ENCODE data around the gene FKBP1B. TPM values are rescaled to one million over a fixed set of nuclear protein-coding genes. Genes with fewer than 3 reads are reported as not detected.
"Not testable (repeated sequence)": the region's sequence is repeated elsewhere in the genome, so short reads cannot be mapped to it uniquely, and the experiment has no call there.

Gene FKBP1B
- total RNA-seq, 1 experiment from 2014 or later, result 5.2 TPM

GRCh38 chr2:24022324-24022974 lies 27.1 kb upstream of the FKBP1B start:
- no peak for DNase-seq (ENCODE audit: low spot score)

- no peak for DNase-seq (ENCODE audit: low spot score)
These were observed 26.5 kb upstream of the FKBP1B start for GRCh38 chr2:24022975-24023575.

- no peak for DNase-seq (ENCODE audit: low spot score)
These were observed 25.5 kb upstream of the FKBP1B start for GRCh38 chr2:24024018-24024417.

GRCh38 chr2:24024996-24025663 lies 24.4 kb upstream of the FKBP1B start:
- no peak for DNase-seq (ENCODE audit: low spot score)

DNA sequence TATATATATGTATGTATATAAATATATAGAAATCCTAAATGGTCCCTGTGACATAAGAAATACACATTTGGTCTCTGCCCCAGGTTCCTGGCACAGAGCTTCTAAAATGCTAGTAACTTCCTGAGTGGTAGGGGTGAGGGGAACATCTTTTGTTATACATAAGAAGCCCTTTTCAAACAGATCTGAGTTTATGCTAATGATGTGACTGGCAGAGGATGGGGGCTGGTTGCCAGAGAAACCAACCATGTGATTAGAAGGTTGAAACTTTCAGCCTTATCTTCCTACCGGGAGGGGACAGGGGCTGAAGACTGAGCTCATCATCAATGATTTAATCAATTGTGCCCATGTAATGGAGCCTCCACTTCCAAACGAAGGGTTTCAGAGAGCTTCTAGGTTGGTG lies 23.3 kb upstream of the FKBP1B start:
- no peak for DNase-seq (ENCODE audit: low spot score)

DNA sequence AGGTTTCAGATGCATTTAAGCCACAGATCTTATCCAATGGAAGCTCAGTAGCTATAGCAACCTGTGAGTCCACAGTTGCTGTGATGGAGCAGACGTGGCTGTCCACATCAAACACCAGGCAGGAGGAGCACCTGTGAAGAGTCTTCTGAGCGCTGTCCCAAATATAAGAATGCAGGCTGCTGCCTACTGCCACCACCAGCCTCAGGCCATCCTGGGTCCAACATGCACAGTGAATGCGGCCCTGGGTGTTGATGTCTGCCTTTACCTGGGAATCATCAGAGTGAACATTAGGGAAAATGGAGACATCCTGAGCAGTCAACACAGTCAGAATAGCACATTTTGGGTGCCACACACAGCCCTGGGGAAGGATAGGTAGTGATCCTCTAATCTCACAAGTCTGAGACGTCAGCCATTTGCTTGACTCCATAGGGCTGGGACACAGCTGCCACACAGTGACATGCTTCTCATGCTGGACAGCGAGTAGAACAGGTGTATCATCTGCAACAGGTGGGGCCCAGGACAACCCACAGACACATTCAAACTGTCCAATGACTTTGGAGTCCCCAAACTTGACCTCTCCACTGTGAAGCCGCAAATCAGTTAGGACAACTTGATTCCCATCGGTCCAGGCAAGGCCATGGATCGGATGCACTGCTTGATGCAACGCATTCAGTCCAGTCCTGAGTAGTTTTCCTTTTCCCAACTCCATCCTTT lies 10.6 kb upstream of the FKBP1B start:
- DNase-seq (ENCODE audit: low spot score), result no peak

GRCh38 chr2:24040511-24040910 lies 9.0 kb upstream of the FKBP1B start:
- DNase-seq (ENCODE audit: low spot score), result no peak

DNA sequence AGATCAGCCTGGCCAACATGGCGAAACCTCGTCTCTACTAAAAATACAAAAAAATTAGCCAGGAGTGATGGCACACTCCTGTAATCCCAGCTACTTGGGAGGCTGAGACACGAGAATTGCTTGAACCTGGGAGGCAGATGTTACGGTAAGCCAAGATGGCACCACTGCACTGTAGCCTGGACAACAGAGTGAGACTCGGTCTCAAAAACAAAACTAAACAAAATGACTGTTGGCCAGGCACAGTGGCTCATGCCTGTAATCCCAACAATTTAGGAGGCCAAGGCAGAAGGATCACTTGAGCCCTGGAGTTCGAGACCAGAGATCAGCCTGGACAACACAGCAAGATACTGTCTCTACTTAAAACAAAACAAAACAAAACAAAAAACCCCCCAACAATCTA lies 6.4 kb upstream of the FKBP1B start:
- not testable (repeated sequence) for DNase-seq (ENCODE audit: low spot score)

- no peak for DNase-seq (ENCODE audit: low spot score)
These were observed 3.7 kb upstream of the FKBP1B start for GRCh38 chr2:24045511-24046508.

DNA sequence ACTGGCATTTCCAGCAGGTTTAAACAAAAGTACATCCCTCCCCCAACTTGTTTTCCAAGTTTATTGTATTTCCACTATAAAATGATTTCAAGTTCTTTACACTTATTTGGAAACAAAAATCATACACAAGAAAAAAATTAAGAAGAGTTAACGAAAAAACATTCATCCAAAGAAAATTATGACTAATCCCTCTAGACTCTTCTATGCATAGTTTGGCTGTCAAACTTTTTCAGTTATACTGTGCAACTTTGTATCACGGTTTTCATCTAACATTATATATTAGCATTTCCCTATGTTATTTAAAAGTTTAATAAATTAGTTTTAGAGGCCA lies 3.0 kb upstream of the FKBP1B start:
- DNase-seq (ENCODE audit: low spot score), result no peak

GRCh38 chr2:24046930-24047702 lies 2.4 kb upstream of the FKBP1B start, which contains the start of gene WDCP:
Gene WDCP (minus strand): TSS chr2:24047391. CDS start chr2:24039494, 7,897 bp downstream.
- DNase-seq (ENCODE audit: low spot score), result peak; percentile 99

- DNase-seq (ENCODE audit: low spot score), result no peak
These were observed 1.9 kb upstream of the FKBP1B start for GRCh38 chr2:24047703-24048033.

DNA sequence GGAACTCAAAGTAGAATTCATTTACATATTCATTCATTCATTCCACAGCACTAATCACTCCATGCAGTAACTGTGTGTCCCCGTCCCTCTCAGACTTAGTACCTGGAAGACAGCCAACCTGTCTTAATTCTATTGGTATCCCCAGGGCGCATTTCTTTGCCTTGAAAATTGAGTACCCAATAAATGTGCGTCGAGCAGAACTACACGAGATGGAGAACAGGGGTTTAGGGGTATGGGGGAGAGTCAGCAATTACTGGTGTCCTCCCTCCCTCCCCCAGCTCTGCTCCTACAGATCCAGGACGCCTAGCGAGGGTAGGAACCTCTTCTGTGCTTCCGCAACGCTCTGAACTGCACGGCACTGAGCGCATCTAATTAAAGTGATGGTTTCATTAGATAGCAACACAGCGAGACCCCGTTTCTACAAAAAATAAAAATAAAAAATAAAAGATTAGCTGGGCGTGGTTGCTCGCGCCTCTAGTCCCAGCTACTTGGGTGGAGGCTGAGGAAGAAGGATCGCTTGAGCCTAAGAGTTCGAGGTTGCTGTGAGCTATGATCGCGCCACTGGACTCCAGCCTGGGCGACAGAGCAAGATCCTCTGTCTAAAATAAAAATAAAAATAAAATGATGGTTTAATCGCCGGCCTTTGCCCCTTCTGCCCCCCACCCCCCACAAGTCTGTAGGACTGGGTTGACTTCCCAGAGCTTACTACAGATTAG lies 614 bp upstream of the FKBP1B start:
- DNase-seq (ENCODE audit: low spot score), result no peak

GRCh38 chr2:24050041-24050979 lies 769 bp downstream of the FKBP1B start:
- DNase-seq (ENCODE audit: low spot score), result no peak

GRCh38 chr2:24051833-24052232 lies 2.3 kb downstream of the FKBP1B start:
- no peak for DNase-seq (ENCODE audit: low spot score)

- DNase-seq (ENCODE audit: low spot score), result no peak
These were observed 3.4 kb downstream of the FKBP1B start for GRCh38 chr2:24052951-24053350.

DNA sequence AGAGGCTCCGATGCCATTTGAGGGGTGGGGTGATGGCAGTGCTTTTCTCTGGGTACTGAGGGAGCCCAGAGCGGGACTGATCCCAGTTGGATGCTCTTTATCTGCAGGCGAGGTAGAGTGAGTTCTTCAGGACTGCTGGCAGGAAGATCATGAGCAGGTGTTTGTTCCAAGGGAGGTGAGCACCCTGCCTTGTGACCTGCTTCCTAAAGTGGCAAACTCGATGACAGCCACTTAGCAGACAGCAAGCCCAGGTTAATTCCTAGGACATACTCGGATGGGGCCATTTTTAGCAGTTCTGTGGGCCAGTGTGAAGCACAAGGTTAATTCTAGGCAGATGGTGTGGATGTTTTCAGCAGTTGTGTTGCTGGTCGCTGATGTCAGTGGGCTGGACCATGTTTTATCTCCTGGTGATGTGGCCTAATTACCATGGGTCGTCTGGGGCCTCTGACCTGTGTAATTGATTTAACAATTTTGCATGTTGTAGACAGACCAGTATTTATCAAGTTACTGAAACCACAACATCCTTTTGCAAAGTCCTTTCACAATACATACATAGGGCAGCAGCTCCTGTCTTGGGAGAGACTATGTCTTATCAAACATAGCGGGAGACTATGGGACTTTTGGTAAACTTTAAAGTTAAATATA lies 4.9 kb downstream of the FKBP1B start:
- no peak for DNase-seq (ENCODE audit: low spot score)

- DNase-seq (ENCODE audit: low spot score), result no peak
These were observed 6.2 kb downstream of the FKBP1B start for GRCh38 chr2:24055750-24056149.

All from A172 (cell line).